Iris pigment epithelial cell (primary cell): ENCODE data around the gene ZNF358.

Experiments used
- DNase-seq: peaks from one replicate; pipeline ENCODE4 v3.0.0-alpha.2; 2011; ENCODE audit warnings: low read depth

ZNF358 gene

GRCh38 chr19:7515645-7516151 lies at the start of gene ZNF358:
Gene ZNF358 (plus strand): TSS chr19:7516103. CDS start chr19:7519243, 3,140 bp downstream.
- peak; percentile 44 for DNase-seq

GRCh38 chr19:7467009-7467989 lies 48.6 kb upstream of the ZNF358 start:
- DNase-seq, result no peak

GRCh38 chr19:7468840-7469239 lies 47.1 kb upstream of the ZNF358 start:
- DNase-seq, result no peak

GRCh38 chr19:7469669-7470285 lies 46.1 kb upstream of the ZNF358 start:
- no peak for DNase-seq

GRCh38 chr19:7470540-7471305 lies 45.2 kb upstream of the ZNF358 start:
- DNase-seq, result no peak

- peak; percentile 29 for DNase-seq
Observed at GRCh38 chr19:7471696-7472615, 43.9 kb upstream of the ZNF358 start.

- DNase-seq, result no peak
Observed at GRCh38 chr19:7475665-7476064, 40.2 kb upstream of the ZNF358 start.

- no peak for DNase-seq
Observed at GRCh38 chr19:7476241-7476640, 39.7 kb upstream of the ZNF358 start.

GRCh38 chr19:7476777-7477494 lies 39.0 kb upstream of the ZNF358 start:
- DNase-seq, result no peak

GRCh38 chr19:7477758-7478157 lies 38.1 kb upstream of the ZNF358 start:
- DNase-seq, result no peak

GRCh38 chr19:7478173-7478842 lies 37.6 kb upstream of the ZNF358 start:
- DNase-seq, result no peak

GRCh38 chr19:7478843-7479227 lies 37.1 kb upstream of the ZNF358 start:
- no peak for DNase-seq

GRCh38 chr19:7480222-7480969 lies 35.5 kb upstream of the ZNF358 start:
- no peak for DNase-seq

- DNase-seq, result no peak
Observed at GRCh38 chr19:7480970-7481255, 35.0 kb upstream of the ZNF358 start.

GRCh38 chr19:7482584-7483439 lies 33.1 kb upstream of the ZNF358 start:
- no peak for DNase-seq

GRCh38 chr19:7483720-7484201 lies 32.1 kb upstream of the ZNF358 start:
- DNase-seq, result no peak

- no peak for DNase-seq
Observed at GRCh38 chr19:7486923-7487322, 29.0 kb upstream of the ZNF358 start.

- peak; percentile 80 for DNase-seq
Observed at GRCh38 chr19:7488736-7489353, 27.1 kb upstream of the ZNF358 start, which contains the start of gene PEX11G. Gene PEX11G (minus strand): TSS chr19:7489035. CDS start chr19:7489010, 25 bp downstream.
